ENCODE measurements around the gene GALR2.
"Not testable (repeated sequence)": the region's sequence is repeated elsewhere in the genome, so short reads cannot be mapped to it uniquely, and the experiment has no call there.

- not testable (repeated sequence) for TF ChIP-seq EZH2 (IDR thresholded peaks at IDR 0.05; ENCODE audit: borderline replicate concordance, low read length); CTCF (conservative IDR thresholded peaks at IDR 0.05 in 1 of 2, IDR thresholded peaks at IDR 0.05 in 1 of 2; ENCODE audit: extremely low read depth in 1 of 2, insufficient read depth in 1 of 2, low read depth in 1 of 2, low read length in 2 of 2)
Observed at GRCh38 chr17:76058264-76058663, 16.3 kb upstream of the GALR2 start.
